ENCODE results near the gene TMEM50B.

GRCh38 chr21:33406493-33406892, 73.3 kb downstream of the TMEM50B start:
- TF ChIP-seq MAX (IDR thresholded peaks at IDR 0.05) = no peak
- TF ChIP-seq CTCF (IDR thresholded peaks at IDR 0.05; ENCODE audit: control extremely low read depth in 1 of 3, insufficient read depth in 1 of 3, low read depth in 1 of 3, low read length in 3 of 3) = no peak
- no peak for TF ChIP-seq GABPA (IDR thresholded peaks at IDR 0.05; ENCODE audit: borderline replicate concordance, insufficient read depth, low read length)
